Psoas muscle (tissue), 8 donors: ENCODE measurements around the gene LGALS3. TPM values are rescaled to one million over a fixed set of nuclear protein-coding genes. Genes with fewer than 3 reads are reported as not detected.
A peak's percentile ranks its signal among the peaks of the same experiment; 100 is the strongest.

Experiments used
- ATAC-seq, 4 donors: fragments of 200-7000 bp; cut with Tn5 transposase; one replicate each; pipeline ENCODE4 v1.9.1; 2020; ENCODE audit warnings: moderate library complexity in 3 of 4, mild to moderate bottlenecking in 2 of 4
- DNase-seq, 2 donors: peaks; one replicate each; pipeline ENCODE4 v3.0.0-alpha.2; 2020
- H3K27ac ChIP-seq: fragments of 200-600 bp; one replicate; pipeline ENCODE4 v1.8.0; 2022
- H3K27me3 ChIP-seq, 3 donors: fragments of 200-600 bp in 1 of 3; one replicate each; pipeline versions ENCODE4 v1.6.1 to v1.8.0; 2013 to 2022; ENCODE audit warnings: low read length in 2 of 3, mild to moderate bottlenecking in 2 of 3, moderate library complexity in 1 of 3; ENCODE audit not compliant: insufficient read depth in 3 of 3
- H3K36me3 ChIP-seq, 2 donors: fragments of 200-600 bp in 1 of 2; one replicate each; pipeline versions ENCODE4 v1.6.1 to v1.8.0; 2013 to 2022; ENCODE audit warnings: low read depth in 1 of 2, mild to moderate bottlenecking in 1 of 2, moderate library complexity in 1 of 2; ENCODE audit not compliant: insufficient read depth in 1 of 2
- H3K4me1 ChIP-seq: fragments of 200-600 bp; one replicate; pipeline ENCODE4 v1.8.0; 2022
- H3K4me3 ChIP-seq: fragments of 200-600 bp; one replicate; pipeline ENCODE4 v1.8.0; 2022; ENCODE audit warnings: mild to moderate bottlenecking
- H3K9me3 ChIP-seq: fragments of 200-600 bp; one replicate; pipeline ENCODE4 v1.8.0; 2022
- WGBS, 3 donors: extraction: QIAGEN DNeasy Blood & Tissue Kit; methylation state at CpG; one replicate each; pipeline versions ENCODE4 v1.1.6 to v1.1.7; 2013; 5-methylcytosine and 5-hydroxymethylcytosine counted together
- intact Hi-C, 2 donors: fragments of 100-400 bp; cut with DNase I; formaldehyde crosslinking; loops; one replicate each; pipeline versions ENCODE4 v1.11.0 to v1.14.2; 2022
- polyA plus RNA-seq, 3 donors: library from polyadenylated mRNA; stranded (reverse); fragments of 200-250 nt; gene quantifications; one replicate each; pipeline ENCODE4 v1.2.3, GENCODE V29; 2013
- total RNA-seq, 4 donors: library from RNA; stranded (reverse); fragmentation: NEBNext Ultra II Directional in 2 of 4; extraction: Animal tissue kit (Norgen Biotek cat#: 25700) in 2 of 4; gene quantifications; one replicate each; pipeline versions ENCODE4 v1.2.1 to v1.2.4, GENCODE V29; 2021 to 2023
- TF ChIP-seq, protein P1 (sequence below): fragments of 200-600 bp; IDR thresholded peaks from one replicate; pipeline ENCODE4 v1.8.0; 2022; ENCODE audit warnings: antibody characterized with exemption
- donor health status: healthy with polysubstance abuse.
- donor health status: DM: no; HTN: no; CAD: no; lungs with moderate emphysema.
- donor health status: Bipolar disorder and iron deficiency.
- donor health status: healthy.
- donor health status: DM: yes; HTN: yes; CAD: no.
- donor health status: DM: no; HTN: no; CAD: no.
- donor health status: DM: no; HTN: no; CAD: no.
- donor health status: DM: yes; HTN: yes; CAD: no.

The LGALS3 gene
- total and polyA plus RNA-seq, 7 donors, result 27.7 to 71.4 (median 44.7) TPM

- intact Hi-C loops, result no loop called here
Observed at GRCh38 chr14:55138091-55138490, 9.0 kb downstream of the LGALS3 start.

DNA sequence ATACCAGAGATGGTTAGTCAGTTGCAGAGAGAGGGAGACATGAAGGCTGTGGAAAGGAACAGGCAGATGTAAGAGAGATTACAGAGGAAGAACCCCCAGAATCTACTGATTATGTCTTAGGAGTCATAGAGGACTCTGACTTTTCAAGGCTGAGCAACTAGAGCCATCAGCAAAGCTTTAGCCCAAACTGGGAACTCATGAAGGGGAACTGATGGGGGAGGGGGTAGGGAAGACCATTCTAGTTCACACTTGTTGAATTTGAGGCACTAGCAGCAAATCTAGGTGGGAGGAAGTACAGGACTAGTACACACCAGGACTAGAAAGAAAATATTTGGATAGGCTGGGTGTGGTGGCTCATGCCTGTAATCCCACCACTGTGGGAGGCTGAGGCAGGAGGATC, 10.1 kb downstream of the LGALS3 start:
- TF ChIP-seq, protein P1, sequence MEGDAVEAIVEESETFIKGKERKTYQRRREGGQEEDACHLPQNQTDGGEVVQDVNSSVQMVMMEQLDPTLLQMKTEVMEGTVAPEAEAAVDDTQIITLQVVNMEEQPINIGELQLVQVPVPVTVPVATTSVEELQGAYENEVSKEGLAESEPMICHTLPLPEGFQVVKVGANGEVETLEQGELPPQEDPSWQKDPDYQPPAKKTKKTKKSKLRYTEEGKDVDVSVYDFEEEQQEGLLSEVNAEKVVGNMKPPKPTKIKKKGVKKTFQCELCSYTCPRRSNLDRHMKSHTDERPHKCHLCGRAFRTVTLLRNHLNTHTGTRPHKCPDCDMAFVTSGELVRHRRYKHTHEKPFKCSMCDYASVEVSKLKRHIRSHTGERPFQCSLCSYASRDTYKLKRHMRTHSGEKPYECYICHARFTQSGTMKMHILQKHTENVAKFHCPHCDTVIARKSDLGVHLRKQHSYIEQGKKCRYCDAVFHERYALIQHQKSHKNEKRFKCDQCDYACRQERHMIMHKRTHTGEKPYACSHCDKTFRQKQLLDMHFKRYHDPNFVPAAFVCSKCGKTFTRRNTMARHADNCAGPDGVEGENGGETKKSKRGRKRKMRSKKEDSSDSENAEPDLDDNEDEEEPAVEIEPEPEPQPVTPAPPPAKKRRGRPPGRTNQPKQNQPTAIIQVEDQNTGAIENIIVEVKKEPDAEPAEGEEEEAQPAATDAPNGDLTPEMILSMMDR, result no peak
- no peaks in the 10 kb centered on the region for H3K4me1 ChIP-seq
- ATAC-seq (no peak), DNase-seq (no peak)
- no peaks in the 10 kb centered on the region for H3K27me3 ChIP-seq
- H3K27ac ChIP-seq, result no peak overlapping the region
- intact Hi-C loops, result no loop called here
- peaks cover 3 to 61% of the 10 kb centered on the region in 2 donors for H3K36me3 ChIP-seq
- H3K4me3 ChIP-seq, result no peak overlapping the region
- H3K9me3 ChIP-seq, result no peaks in the 10 kb centered on the region

More at GRCh38 chr14:55138091-55138490, 9.0 kb downstream of the LGALS3 start:
- H3K4me3 ChIP-seq, result peak overlapping the region; percentile 45
- H3K27ac ChIP-seq, result peak overlapping the region; percentile 19
- H3K4me1 ChIP-seq, result no peaks in the 10 kb centered on the region
- DNase-seq (no peak), ATAC-seq (no peak)
- H3K9me3 ChIP-seq, result no peaks in the 10 kb centered on the region
- peaks cover 3 to 50% of the 10 kb centered on the region in 2 donors for H3K36me3 ChIP-seq
- no peaks in the 10 kb centered on the region for H3K27me3 ChIP-seq
- WGBS, 3 donors, result 88 to 95% (median 91%) methylated on average over 7 of the region's 7 CpGs
- TF ChIP-seq, protein P1, result no peak

DNA sequence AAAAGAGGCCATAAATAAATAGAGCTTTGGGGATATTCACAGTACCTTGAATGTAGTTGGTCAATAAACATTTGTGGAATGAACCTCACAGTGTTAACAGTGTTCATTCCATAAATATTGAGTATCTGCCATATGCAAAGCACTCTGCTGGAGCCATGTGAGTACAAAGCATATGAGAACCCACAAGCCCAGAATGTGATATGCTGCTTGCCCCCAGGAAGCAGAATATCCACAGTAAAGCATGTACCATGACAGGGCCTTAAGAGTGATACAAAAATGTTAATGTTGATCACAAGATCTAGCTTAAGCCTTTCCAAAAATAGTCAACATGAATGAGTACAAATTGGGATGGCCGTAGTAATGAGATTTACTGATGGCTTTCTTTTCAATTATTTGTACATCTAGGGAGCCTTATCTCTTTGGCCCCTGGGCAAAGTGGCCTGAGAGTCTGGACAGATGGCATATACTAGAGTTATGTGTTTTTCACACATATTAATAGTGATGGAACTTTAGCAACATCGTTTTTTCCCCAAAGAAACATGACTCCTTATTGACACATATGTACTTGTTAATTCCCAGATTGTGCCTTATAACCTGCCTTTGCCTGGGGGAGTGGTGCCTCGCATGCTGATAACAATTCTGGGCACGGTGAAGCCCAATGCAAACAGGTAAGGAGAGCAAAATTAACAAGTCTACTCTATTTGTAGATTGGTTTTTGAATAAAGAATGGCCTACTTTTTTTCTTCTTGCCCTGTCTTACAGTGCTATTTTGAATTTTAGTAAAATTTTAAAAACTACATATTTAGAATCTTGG, 10.9 kb downstream of the LGALS3 start:
- no peak overlapping the region for H3K4me3 ChIP-seq
- H3K27ac ChIP-seq, result no peak overlapping the region
- 88 to 95% (median 93%) methylated on average over 4 of the region's 4 CpGs for WGBS, 3 donors
- no peaks in the 10 kb centered on the region for H3K27me3 ChIP-seq
- DNase-seq, result no peak
- intact Hi-C loops, result no loop called here
- no peaks in the 10 kb centered on the region for H3K4me1 ChIP-seq
- ATAC-seq, result no peak
- H3K9me3 ChIP-seq, result no peaks in the 10 kb centered on the region
- TF ChIP-seq, protein P1, result no peak
- peaks cover 3 to 67% of the 10 kb centered on the region in 2 donors for H3K36me3 ChIP-seq

- H3K27ac ChIP-seq, result no peak overlapping the region
- no peak overlapping the region for H3K4me3 ChIP-seq
- H3K9me3 ChIP-seq, result no peaks in the 10 kb centered on the region
- 96% methylated on average over 3 of the region's 3 CpGs for WGBS, 3 donors
- intact Hi-C loops, result no loop called here
- H3K4me1 ChIP-seq, result no peaks in the 10 kb centered on the region
- no peak for DNase-seq
- H3K36me3 ChIP-seq, result peaks cover 3 to 78% of the 10 kb centered on the region in 2 donors
- no peaks in the 10 kb centered on the region for H3K27me3 ChIP-seq
- TF ChIP-seq, protein P1, result no peak
- ATAC-seq, result no peak
Observed at GRCh38 chr14:55141825-55142224, 12.8 kb downstream of the LGALS3 start.
